Colon (tissue), 2 donors: ENCODE data around the gene EFCAB6.

ENCODE experiments used
- FAIRE-seq: peaks from 2 replicates; lab custom pipeline; 2012; peaks lifted over from hg19 to GRCh38; lab: Jason Lieb, UNC
- donor health status: control.
- donor health status: control.

Gene EFCAB6

GRCh38 chr22:43546186-43546585 lies 265.9 kb downstream of the EFCAB6 start:
- no peak for FAIRE-seq

- FAIRE-seq: no peak
These were observed 267.8 kb downstream of the EFCAB6 start for GRCh38 chr22:43544289-43544673.

- FAIRE-seq: no peak
These were observed 268.4 kb downstream of the EFCAB6 start for GRCh38 chr22:43543522-43544288.

- FAIRE-seq: no peak
These were observed 269.2 kb downstream of the EFCAB6 start for GRCh38 chr22:43542681-43543521.

GRCh38 chr22:43541462-43542407 lies 270.4 kb downstream of the EFCAB6 start:
- no peak for FAIRE-seq

- FAIRE-seq: no peak
These were observed 271.1 kb downstream of the EFCAB6 start for GRCh38 chr22:43541022-43541421.

GRCh38 chr22:43540529-43540923 lies 271.6 kb downstream of the EFCAB6 start:
- FAIRE-seq: no peak

- no peak for FAIRE-seq
These were observed 272.3 kb downstream of the EFCAB6 start for GRCh38 chr22:43539572-43540528.

GRCh38 chr22:43537019-43537585 lies 275.0 kb downstream of the EFCAB6 start:
- FAIRE-seq: no peak

- FAIRE-seq: no peak
These were observed 276.4 kb downstream of the EFCAB6 start for GRCh38 chr22:43535741-43536140.

- FAIRE-seq: no peak
These were observed 276.8 kb downstream of the EFCAB6 start for GRCh38 chr22:43535336-43535735.

GRCh38 chr22:43534916-43535315 lies 277.2 kb downstream of the EFCAB6 start:
- no peak for FAIRE-seq

GRCh38 chr22:43533656-43534428 lies 278.3 kb downstream of the EFCAB6 start:
- no peak for FAIRE-seq

GRCh38 chr22:43533156-43533530 lies 279.0 kb downstream of the EFCAB6 start:
- FAIRE-seq: no peak

GRCh38 chr22:43532301-43533155 lies 279.6 kb downstream of the EFCAB6 start:
- no peak for FAIRE-seq

GRCh38 chr22:43531651-43532050 lies 280.5 kb downstream of the EFCAB6 start:
- no peak for FAIRE-seq

- FAIRE-seq: no peak
These were observed 281.5 kb downstream of the EFCAB6 start for GRCh38 chr22:43530349-43531201.

- no peak for FAIRE-seq
These were observed 282.2 kb downstream of the EFCAB6 start for GRCh38 chr22:43529934-43530333.
